OCI-LY7 (cell line): ENCODE data around the gene MROH9. TPM values are rescaled to one million over a fixed set of nuclear protein-coding genes. Genes with fewer than 3 reads are reported as not detected.

Source experiments
- BruUV-seq: library from RNA; stranded (reverse); fragments of 400-500 nt; replicated peaks from 2 replicates; lab custom pipeline; 2021; lab: Mats Ljungman, UMichigan
- CTCF ChIA-PET: fragments of 300-600 bp; sonication (Branson Sonifier 250); formaldehyde crosslinking; loops from one replicate; lab custom pipeline; 2022; ENCODE audit warnings: antibody characterized with exemption; ENCODE audit not compliant: unreplicated experiment; lab: Charles Lee
- POLR2A ChIA-PET: fragments of 300-600 bp; sonication (Branson Sonifier 250); formaldehyde crosslinking; loops from one replicate; lab custom pipeline; 2022; ENCODE audit warnings: antibody characterized with exemption; lab: Charles Lee
- DNase-seq: peaks from one replicate; pipeline ENCODE4 v3.0.0-alpha.2; 2015; ENCODE audit warnings: low spot score
- H2AFZ ChIP-seq: fragments of 200-600 bp; sonication (generic), shearing (Covaris generic); 2 replicates; pipeline ENCODE4 v1.6.1; 2014; ENCODE audit warnings: mild to moderate bottlenecking, antibody characterized with exemption, low read length, moderate library complexity
- H3K27ac ChIP-seq: fragments of 200-600 bp; sonication (generic); 2 replicates; pipeline ENCODE4 v1.5.1; 2014; ENCODE audit warnings: mixed run types, low read depth, mild to moderate bottlenecking, moderate library complexity, low read length, inconsistent platforms; ENCODE audit not compliant: poor library complexity, severe bottlenecking
- H3K36me3 ChIP-seq: fragments of 200-600 bp; sonication (generic); 2 replicates; pipeline ENCODE4 v1.6.1; 2014; ENCODE audit warnings: mild to moderate bottlenecking, antibody characterized with exemption, low read length, moderate library complexity, mixed read lengths; ENCODE audit not compliant: insufficient read depth
- H3K4me1 ChIP-seq: fragments of 200-600 bp; sonication (generic); 2 replicates; pipeline ENCODE4 v1.5.1; 2014; ENCODE audit warnings: mild to moderate bottlenecking, low read length; ENCODE audit not compliant: insufficient read depth, poor library complexity, severe bottlenecking
- H3K4me2 ChIP-seq: fragments of 200-600 bp; sonication (generic); 2 replicates; pipeline ENCODE4 v1.6.1; 2014; ENCODE audit warnings: mild to moderate bottlenecking, low read length
- H3K4me3 ChIP-seq: fragments of 200-600 bp; sonication (generic); 2 replicates; pipeline ENCODE4 v1.5.1; 2014; ENCODE audit warnings: mild to moderate bottlenecking, low read depth, low read length; ENCODE audit not compliant: poor library complexity, severe bottlenecking
- H3K79me2 ChIP-seq: fragments of 200-600 bp; sonication (generic); 2 replicates; pipeline ENCODE4 v1.6.1; 2016; ENCODE audit warnings: low read depth, mild to moderate bottlenecking, low read length, moderate library complexity, mixed read lengths; ENCODE audit not compliant: insufficient read depth
- H3K9me2 ChIP-seq: fragments of 200-600 bp; sonication (generic); 2 replicates; pipeline ENCODE4 v1.6.1; 2016; ENCODE audit warnings: mild to moderate bottlenecking, low read length, mixed read lengths; ENCODE audit not compliant: insufficient read depth
- H3K9me3 ChIP-seq: fragments of 200-600 bp; sonication (generic); 2 replicates; pipeline ENCODE4 v1.6.1; 2014; ENCODE audit warnings: mild to moderate bottlenecking, mixed run types, low read length, mixed read lengths
- H4K20me1 ChIP-seq: fragments of 200-600 bp; sonication (generic); 2 replicates; pipeline ENCODE4 v1.6.1; 2014; ENCODE audit warnings: mild to moderate bottlenecking, antibody characterized with exemption, low read length, moderate library complexity, mixed read lengths; ENCODE audit not compliant: insufficient read depth
- EZH2phosphoT487 ChIP-seq: fragments of 200-600 bp; sonication (generic); IDR thresholded peaks from 2 replicates; pipeline ENCODE4 v1.6.1; 2018; ENCODE audit warnings: low read depth, borderline replicate concordance, mild to moderate bottlenecking, mixed run types, antibody characterized with exemption, low read length, moderate library complexity, mixed read lengths
- intact Hi-C: fragments of 100-400 bp; cut with micrococcal nuclease; formaldehyde crosslinking; loops from one replicate; pipeline ENCODE4 v1.10.0; 2022; ENCODE audit not compliant: unreplicated experiment
- total RNA-seq, 2 experiments: library from RNA; depleted of rRNA in 1 of 2; stranded (reverse); fragments of >200 nt in 1 of 2; shearing (Covaris generic) in 1 of 2; gene quantifications; 2 replicates each; pipeline ENCODE4 v1.2.3, GENCODE V29; 2014 to 2022
- TF ChIP-seq, protein P1 (sequence below): fragments of 200-600 bp; sonication (generic); conservative IDR thresholded peaks from 2 replicates; pipeline ENCODE4 v1.5.1; 2014; ENCODE audit warnings: mild to moderate bottlenecking, antibody characterized with exemption, low read length, moderate library complexity, mixed read lengths

MROH9 gene
- total RNA-seq, 2 experiments from 2014 or later = not detected

DNA sequence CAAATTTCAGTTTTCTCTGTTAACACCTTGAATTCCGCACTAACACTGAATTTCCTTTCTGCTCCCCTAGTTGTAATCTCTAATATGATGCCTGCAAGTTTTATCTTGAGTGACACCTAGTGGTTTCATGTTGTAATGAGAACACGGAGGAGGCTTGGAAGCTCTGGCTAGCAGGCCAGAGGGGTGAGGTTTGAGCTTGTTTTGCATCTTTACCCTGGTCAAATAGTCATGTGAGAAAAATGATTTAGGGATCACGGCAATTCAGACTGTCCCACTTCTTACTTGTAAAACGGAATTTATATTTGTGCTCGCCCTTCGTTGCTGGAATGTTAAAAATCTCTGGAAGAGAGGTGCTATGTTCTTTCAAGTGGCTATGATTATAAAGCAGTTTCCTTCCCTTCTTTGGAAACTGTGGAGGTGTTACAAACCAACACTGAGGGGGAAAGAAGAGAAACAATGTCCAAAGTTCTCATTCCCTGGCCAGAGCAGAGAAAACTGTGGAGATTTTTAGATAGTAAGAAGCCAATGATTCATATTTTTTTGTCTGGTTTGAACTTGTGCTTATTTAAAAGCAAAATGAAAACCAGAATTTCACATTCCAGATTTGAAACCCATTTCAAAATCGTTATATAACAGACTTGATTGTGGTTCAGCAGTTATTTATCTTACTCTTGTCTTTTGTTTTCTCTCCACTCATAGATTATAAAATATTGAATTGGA lies 5.3 kb upstream of the MROH9 start:
- no peak overlapping the region for H3K4me2 ChIP-seq
- H4K20me1 ChIP-seq = no peaks in the 10 kb centered on the region
- no peak overlapping the region for H3K4me3 ChIP-seq
- no peaks in the 10 kb centered on the region for H3K9me3 ChIP-seq
- no peak overlapping the region for H3K27ac ChIP-seq
- no TSS peak for BruUV-seq
- no peaks in the 10 kb centered on the region for H3K36me3 ChIP-seq
- H3K9me2 ChIP-seq = no peaks in the 10 kb centered on the region
- H2AFZ ChIP-seq = no peak overlapping the region
- peaks cover 12% of the 10 kb centered on the region for H3K4me1 ChIP-seq
- no peaks in the 10 kb centered on the region for H3K79me2 ChIP-seq
- CTCF ChIA-PET = interaction anchor here (0.6 kb wide), 1 partner anchor 921 kb away, joined by 3 read pairs; no protein-coding TSS in a partner anchor
- peak; percentile 67 for DNase-seq
- POLR2A ChIA-PET = no interaction called here
- no peak for TF ChIP-seq EZH2phosphoT487
- TF ChIP-seq, protein P1, sequence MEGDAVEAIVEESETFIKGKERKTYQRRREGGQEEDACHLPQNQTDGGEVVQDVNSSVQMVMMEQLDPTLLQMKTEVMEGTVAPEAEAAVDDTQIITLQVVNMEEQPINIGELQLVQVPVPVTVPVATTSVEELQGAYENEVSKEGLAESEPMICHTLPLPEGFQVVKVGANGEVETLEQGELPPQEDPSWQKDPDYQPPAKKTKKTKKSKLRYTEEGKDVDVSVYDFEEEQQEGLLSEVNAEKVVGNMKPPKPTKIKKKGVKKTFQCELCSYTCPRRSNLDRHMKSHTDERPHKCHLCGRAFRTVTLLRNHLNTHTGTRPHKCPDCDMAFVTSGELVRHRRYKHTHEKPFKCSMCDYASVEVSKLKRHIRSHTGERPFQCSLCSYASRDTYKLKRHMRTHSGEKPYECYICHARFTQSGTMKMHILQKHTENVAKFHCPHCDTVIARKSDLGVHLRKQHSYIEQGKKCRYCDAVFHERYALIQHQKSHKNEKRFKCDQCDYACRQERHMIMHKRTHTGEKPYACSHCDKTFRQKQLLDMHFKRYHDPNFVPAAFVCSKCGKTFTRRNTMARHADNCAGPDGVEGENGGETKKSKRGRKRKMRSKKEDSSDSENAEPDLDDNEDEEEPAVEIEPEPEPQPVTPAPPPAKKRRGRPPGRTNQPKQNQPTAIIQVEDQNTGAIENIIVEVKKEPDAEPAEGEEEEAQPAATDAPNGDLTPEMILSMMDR = peak; percentile 91
- intact Hi-C loops = loop anchor here (5.0 kb wide), 1 partner anchor 238 kb away; no protein-coding TSS in a partner anchor

DNA sequence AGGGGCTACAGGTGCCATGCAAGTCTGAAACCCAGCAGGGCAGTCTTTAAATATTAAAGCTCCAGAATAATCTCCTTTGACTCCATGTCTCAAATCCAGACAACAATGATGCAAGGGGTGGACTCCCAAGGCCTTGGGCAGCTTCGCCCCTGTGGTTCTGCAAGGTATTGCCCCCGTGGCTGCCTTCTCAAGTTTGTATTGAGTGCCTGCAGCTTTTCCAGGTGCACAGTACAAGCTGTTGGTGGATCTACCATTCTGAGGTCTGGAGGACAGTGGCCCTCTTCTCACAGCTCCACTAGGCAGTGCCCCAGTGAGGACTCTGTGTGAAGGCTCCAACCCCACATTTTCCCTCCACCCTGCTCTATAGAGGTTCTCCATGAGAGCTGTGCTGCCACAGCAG lies 3.7 kb upstream of the MROH9 start:
- Histone ChIP-seq H3K36me3 (no peaks in the 10 kb centered on the region), H3K4me2 (peak overlapping the region; percentile 18; the same call in 1 of the 2 replicates), H3K4me1 (peaks cover 12% of the 10 kb centered on the region), H3K9me2 (no peaks in the 10 kb centered on the region), H3K27ac (no peak overlapping the region), H3K79me2 (no peaks in the 10 kb centered on the region), H3K4me3 (no peak overlapping the region), H2AFZ (peak overlapping the region; percentile 9; the same call in 1 of the 2 replicates), H3K9me3 (no peaks in the 10 kb centered on the region), H4K20me1 (no peaks in the 10 kb centered on the region)
- ChIA-PET CTCF (no interaction called here), POLR2A (no interaction called here)
- intact Hi-C loops = no loop called here
- DNase-seq = no peak
- TF ChIP-seq EZH2phosphoT487 = no peak
- TF ChIP-seq, protein P1 = no peak
- no TSS peak for BruUV-seq

DNA sequence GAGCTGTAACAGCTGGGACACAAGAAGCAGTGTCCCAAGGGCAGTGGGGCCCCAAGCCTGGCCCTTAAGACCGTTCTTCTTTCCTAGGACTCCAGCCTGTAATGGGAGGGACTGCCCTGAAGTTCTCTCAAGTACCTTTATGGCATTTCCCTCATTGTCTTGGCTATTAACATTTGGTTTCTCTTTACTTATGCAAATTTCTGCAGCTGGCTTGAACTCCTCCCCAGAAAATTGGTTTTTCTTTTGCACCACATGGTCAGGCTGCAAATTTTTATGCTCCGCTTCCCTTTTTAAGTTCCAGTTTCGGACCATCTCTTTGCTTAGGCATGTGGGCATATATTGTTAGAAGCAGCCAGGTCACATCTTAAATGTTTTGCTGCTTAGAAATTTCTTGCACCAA lies 3.1 kb upstream of the MROH9 start:
- no peak for TF ChIP-seq EZH2phosphoT487
- TF ChIP-seq, protein P1 = no peak
- H4K20me1 ChIP-seq = no peaks in the 10 kb centered on the region
- peak; percentile 47 for DNase-seq
- POLR2A ChIA-PET = interaction anchor here (0.6 kb wide), 1 partner anchor 436 kb away, joined by 3 read pairs; no protein-coding TSS in a partner anchor
- H3K36me3 ChIP-seq = no peaks in the 10 kb centered on the region
- H3K4me1 ChIP-seq = peaks cover 12% of the 10 kb centered on the region
- H3K4me2 ChIP-seq = peak overlapping the region; percentile 18
- no peaks in the 10 kb centered on the region for H3K9me3 ChIP-seq
- no peak overlapping the region for H3K27ac ChIP-seq
- no peaks in the 10 kb centered on the region for H3K79me2 ChIP-seq
- peak overlapping the region; percentile 9; the same call in 1 of the 2 replicates for H2AFZ ChIP-seq
- no peaks in the 10 kb centered on the region for H3K9me2 ChIP-seq
- H3K4me3 ChIP-seq = peak overlapping the region; percentile 18
- no TSS peak for BruUV-seq
- CTCF ChIA-PET = no interaction called here
- intact Hi-C loops = no loop called here
